Adrenal gland (tissue), 12 donors: ENCODE data around the gene MTG2. TPM values are rescaled to one million over a fixed set of nuclear protein-coding genes. Genes with fewer than 3 reads are reported as not detected.

ENCODE experiments used
- DNase-seq, 7 donors: peaks; one replicate each; pipeline ENCODE4 v3.0.0-alpha.2; 2019 to 2020
- H3K27ac ChIP-seq, 5 donors: fragments of 200-600 bp; sonication (generic) in 4 of 5; 1 replicate in 3 of 5; 2 replicates in 2 of 5; pipeline versions ENCODE4 v1.5.1 to v1.8.0; 2016 to 2020; ENCODE audit warnings: mild to moderate bottlenecking in 1 of 5
- H3K27me3 ChIP-seq: fragments of 200-600 bp; 2 replicates; pipeline ENCODE4 v1.8.0; 2021
- H3K36me3 ChIP-seq, 2 donors: fragments of 200-600 bp; replicated peaks in 1 of 2; 1 replicate in 1 of 2; 2 replicates in 1 of 2; pipeline versions ENCODE4 v1.5.1 to v1.8.0; 2018 to 2022
- H3K4me1 ChIP-seq, 2 donors: fragments of 200-600 bp; replicated peaks in 1 of 2; 1 replicate in 1 of 2; 2 replicates in 1 of 2; pipeline versions ENCODE4 v1.5.1 to v1.8.0; 2018 to 2021
- H3K4me3 ChIP-seq, 4 donors: fragments of 200-600 bp; sonication (generic) in 3 of 4; one replicate each; pipeline ENCODE4 v1.5.1; 2016 to 2018
- H3K9me3 ChIP-seq, 3 donors: fragments of 200-600 bp; sonication (generic) in 1 of 3; replicated peaks in 1 of 3; 1 replicate in 2 of 3; 2 replicates in 1 of 3; pipeline versions ENCODE4 v1.5.1 to v1.8.0; 2016 to 2021
- CTCF ChIP-seq, 6 experiments: fragments of 450-650 bp in 4 of 6; fragments of 200-600 bp in 2 of 6; sonication (generic) in 1 of 6; IDR thresholded peaks; 1 replicate in 5 of 6; 2 replicates in 1 of 6; pipeline versions ENCODE4 v1.5.1 to v1.8.0; 2016 to 2021; ENCODE audit warnings: antibody characterized with exemption in 6 of 6, mild to moderate bottlenecking in 2 of 6, moderate library complexity in 1 of 6
- POLR2A ChIP-seq, 2 donors: fragments of 450-650 bp; IDR thresholded peaks; one replicate each; pipeline ENCODE4 v1.6.1; 2017; ENCODE audit warnings: antibody characterized with exemption in 2 of 2, mild to moderate bottlenecking in 2 of 2, moderate library complexity in 1 of 2
- WGBS, 4 donors: extraction: QIAGEN DNeasy Blood & Tissue Kit in 2 of 4; methylation state at CpG; one replicate each; pipeline versions ENCODE4 v1.1.5 to v1.1.7; 2013 to 2017; 5-methylcytosine and 5-hydroxymethylcytosine counted together
- intact Hi-C, 2 donors: fragments of 100-400 bp; cut with DNase I; formaldehyde crosslinking; loops; one replicate each; pipeline versions ENCODE4 v1.14.1 to v1.15.0; 2022 to 2023
- polyA plus RNA-seq, 3 donors: library from polyadenylated mRNA; stranded (reverse); fragments of 200-250 nt in 2 of 3; fragments of 350-450 nt in 1 of 3; fragmentation: Illumina TruSeq in 1 of 3; extraction: RNeasy Lipid Tissue Mini Kit (QIAGEN cat#74804) in 1 of 3; gene quantifications; one replicate each; pipeline ENCODE4 v1.2.3, GENCODE V29; 2013 to 2014
- total RNA-seq, 9 donors: library from RNA; depleted of rRNA in 4 of 9; stranded (reverse); fragments of >200 nt in 4 of 9; fragments of 120-200 nt in 1 of 9; fragmentation: NEBNext Ultra II Directional in 1 of 9; extraction: Animal tissue kit (Norgen Biotek cat#: 25700) in 1 of 9; gene quantifications; one replicate each; pipeline versions ENCODE4 v1.1.0 to v1.2.4, GENCODE V29; 2013 to 2023
- donor health status: healthy with polysubstance abuse.
- donor health status: Bipolar disorder and iron deficiency.
- donor health status: DM: yes; HTN: yes; CAD: no.
- donor health status: DM: no; HTN: no; CAD: no.
- donor health status: DM: no; HTN: no; CAD: no.
- donor health status: DM: yes; HTN: yes; CAD: no.

The MTG2 gene
- total and polyA plus RNA-seq, 12 donors: 11.5 to 90.4 (median 47.2) TPM

GRCh38 chr20:62216636-62217566, 34.1 kb downstream of the MTG2 start:
- DNase-seq: no peak
- peaks cover 20% of the 10 kb centered on the region for H3K27me3 ChIP-seq
- intact Hi-C loops: no loop called here
- no peak for TF ChIP-seq CTCF (IDR thresholded peaks at IDR 0.05)
- no peak for TF ChIP-seq POLR2A (IDR thresholded peaks at IDR 0.05)
- H3K9me3 ChIP-seq: no peaks in the 10 kb centered on the region
- H3K27ac ChIP-seq: no peak overlapping the region
- H3K36me3 ChIP-seq: no peaks in the 10 kb centered on the region
- WGBS, 4 donors: 70 to 78% (median 76%) methylated on average over 24 to 26 of the region's 26 CpGs
- peaks cover 10 to 13% of the 10 kb centered on the region in 2 donors for H3K4me1 ChIP-seq
- H3K4me3 ChIP-seq: no peak overlapping the region

GRCh38 chr20:62217913-62218773, 35.3 kb downstream of the MTG2 start:
- no peak overlapping the region for H3K27ac ChIP-seq
- no peak overlapping the region for H3K4me3 ChIP-seq
- no peaks in the 10 kb centered on the region for H3K36me3 ChIP-seq
- no peaks in the 10 kb centered on the region for H3K9me3 ChIP-seq
- TF ChIP-seq CTCF (IDR thresholded peaks at IDR 0.05): no peak
- no peak for TF ChIP-seq POLR2A (IDR thresholded peaks at IDR 0.05)
- DNase-seq: no peak
- peaks cover 10 to 13% of the 10 kb centered on the region in 2 donors for H3K4me1 ChIP-seq
- WGBS, 4 donors: 54 to 57% (median 56%) methylated on average over 18 to 38 of the region's 38 CpGs; no CpG with 5 or more reads in 1 of the 4 donors
- intact Hi-C loops: no loop called here
- peaks cover 29% of the 10 kb centered on the region for H3K27me3 ChIP-seq

GRCh38 chr20:62219101-62219991, 36.5 kb downstream of the MTG2 start:
- H3K9me3 ChIP-seq: no peaks in the 10 kb centered on the region
- H3K4me3 ChIP-seq: peak overlapping the region in 1 of 4 donors; percentile 45
- H3K4me1 ChIP-seq: peaks cover 10 to 13% of the 10 kb centered on the region in 2 donors
- 0 to 2% (median 1%) methylated on average over 4 to 84 of the region's 84 CpGs for WGBS, 4 donors
- DNase-seq: no peak
- no peak overlapping the region for H3K27ac ChIP-seq
- intact Hi-C loops: no loop called here
- H3K27me3 ChIP-seq: peaks cover 29% of the 10 kb centered on the region
- H3K36me3 ChIP-seq: no peaks in the 10 kb centered on the region
- no peak for TF ChIP-seq CTCF (IDR thresholded peaks at IDR 0.05)
- no peak for TF ChIP-seq POLR2A (IDR thresholded peaks at IDR 0.05)
